Activated CD8-positive, alpha-beta memory T cell treated with anti-CD3 and anti-CD28 coated beads, Interleukin-2, amount 10 ng/mL, durations not matched to agents 7 days and 5 days (primary cell): ENCODE measurements around the gene LCP1. TPM values are rescaled to one million over a fixed set of nuclear protein-coding genes. Genes with fewer than 3 reads are reported as not detected.
"Not testable (repeated sequence)": the region's sequence is repeated elsewhere in the genome, so short reads cannot be mapped to it uniquely, and the experiment has no call there.

ENCODE experiments used
- ATAC-seq: fragments of 150-1000 bp; cut with Tn5 transposase; one replicate; pipeline ENCODE4 v1.10.0; 2021; ENCODE audit warnings: moderate library complexity
- CTCF ChIA-PET: fragments of 350-600 bp; sonication (Branson Sonifier 250); formaldehyde crosslinking; loops from one replicate; lab custom pipeline; 2021; ENCODE audit warnings: antibody characterized with exemption; lab: Charles Lee
- DNase-seq: peaks from one replicate; pipeline ENCODE4 v3.0.0-alpha.2; 2020
- H3K27ac Mint-ChIP-seq: one replicate; pipeline ENCODE4 v1.8.0; 2021; ENCODE audit warnings: mild to moderate bottlenecking, mixed read lengths
- H3K27me3 Mint-ChIP-seq: one replicate; pipeline ENCODE4 v1.8.0; 2021; ENCODE audit warnings: mixed read lengths
- H3K36me3 Mint-ChIP-seq: one replicate; pipeline ENCODE4 v1.8.0; 2021; ENCODE audit warnings: mild to moderate bottlenecking, mixed read lengths
- H3K4me1 Mint-ChIP-seq: one replicate; pipeline ENCODE4 v1.8.0; 2021; ENCODE audit warnings: mixed read lengths
- H3K4me3 Mint-ChIP-seq: one replicate; pipeline ENCODE4 v1.8.0; 2021; ENCODE audit warnings: mild to moderate bottlenecking, moderate library complexity, mixed read lengths
- H3K9me3 Mint-ChIP-seq: one replicate; pipeline ENCODE4 v1.8.0; 2022; ENCODE audit warnings: low read depth, mixed read lengths
- total RNA-seq, 2 experiments: library from RNA; stranded (reverse); gene quantifications; one replicate each; pipeline ENCODE4 v1.2.3, GENCODE V29; 2021

Gene LCP1
- total RNA-seq, 2 experiments from 2014 or later = 923 to 1,101 TPM

DNA sequence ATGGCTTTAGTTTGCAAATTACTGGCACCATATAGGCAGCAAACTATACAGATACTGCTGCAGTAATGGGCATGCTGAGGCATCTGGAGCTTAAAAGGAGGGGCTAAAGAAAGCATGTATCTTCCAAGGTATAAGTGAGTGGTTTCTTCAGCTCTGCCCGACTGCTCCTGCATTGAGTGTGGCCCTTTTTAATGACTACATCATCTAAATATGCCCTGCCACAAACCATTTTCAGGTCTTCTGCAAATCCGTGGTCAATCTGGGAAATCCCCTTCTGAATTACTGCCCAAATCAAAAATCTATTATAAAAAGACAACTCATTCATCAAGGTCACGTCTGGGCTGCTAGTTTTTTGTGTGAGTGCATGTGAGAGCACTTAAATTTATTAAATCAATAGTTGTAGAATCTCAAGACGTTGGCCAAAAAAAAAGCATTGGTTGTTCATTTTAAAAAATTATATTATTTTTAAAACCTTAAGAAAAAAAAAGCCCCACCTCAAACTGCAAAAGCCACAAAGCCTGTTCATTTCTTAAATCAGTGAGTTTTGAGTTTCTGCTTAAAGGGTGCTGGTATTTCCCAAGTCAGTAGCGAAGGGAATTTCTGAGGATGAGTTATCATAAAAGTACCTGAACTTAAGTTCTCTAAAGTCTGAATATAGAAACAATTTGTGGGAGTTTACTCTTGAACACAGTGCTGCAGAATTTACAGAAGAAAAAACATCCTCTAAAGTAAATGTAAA lies 16.3 kb downstream of the LCP1 start:
- peak; percentile 66 for ATAC-seq
- no peaks in the 10 kb centered on the region for H3K9me3 Mint-ChIP-seq
- peaks cover 70% of the 10 kb centered on the region for H3K36me3 Mint-ChIP-seq
- peak overlapping the region; percentile 58 for H3K27ac Mint-ChIP-seq
- peak; percentile 72 for DNase-seq
- CTCF ChIA-PET = interaction anchor here (0.8 to 1.9 kb wide), 6 partner anchors 9 to 130 kb away, joined by 3 to 11 read pairs (median 4); no protein-coding TSS in a partner anchor
- H3K27me3 Mint-ChIP-seq = no peaks in the 10 kb centered on the region
- peak overlapping the region; percentile 27 for H3K4me3 Mint-ChIP-seq
- H3K4me1 Mint-ChIP-seq = peaks cover 85% of the 10 kb centered on the region

DNA sequence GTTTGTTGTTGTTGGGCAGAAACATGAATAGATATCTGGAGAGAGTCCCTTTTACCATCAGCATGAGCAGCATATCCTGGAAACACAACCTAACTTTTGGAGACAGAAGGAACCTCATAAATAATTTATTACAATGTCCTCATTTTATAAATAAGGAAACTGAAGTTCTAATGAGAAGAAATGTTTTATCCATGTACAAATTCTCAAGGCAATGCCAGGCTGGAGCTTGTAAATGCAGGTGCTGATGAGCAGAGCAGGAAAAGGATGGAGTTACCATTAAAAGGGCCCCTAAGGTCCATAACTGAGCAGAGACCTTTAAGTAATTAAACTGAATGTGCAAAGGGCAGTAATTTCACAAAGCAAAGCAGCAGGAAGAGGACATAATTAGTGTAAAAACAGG lies 17.3 kb downstream of the LCP1 start:
- Mint-ChIP-seq H3K4me1 (peaks cover 85% of the 10 kb centered on the region), H3K36me3 (peaks cover 69% of the 10 kb centered on the region), H3K4me3 (peak overlapping the region; percentile 3), H3K27me3 (no peaks in the 10 kb centered on the region), H3K27ac (peak overlapping the region; percentile 61), H3K9me3 (no peaks in the 10 kb centered on the region)
- no peak for ATAC-seq
- CTCF ChIA-PET = interaction anchor here (1.1 to 1.8 kb wide), 3 partner anchors 9 to 131 kb away, joined by 3 to 8 read pairs (median 4); no protein-coding TSS in a partner anchor
- no peak for DNase-seq

DNA sequence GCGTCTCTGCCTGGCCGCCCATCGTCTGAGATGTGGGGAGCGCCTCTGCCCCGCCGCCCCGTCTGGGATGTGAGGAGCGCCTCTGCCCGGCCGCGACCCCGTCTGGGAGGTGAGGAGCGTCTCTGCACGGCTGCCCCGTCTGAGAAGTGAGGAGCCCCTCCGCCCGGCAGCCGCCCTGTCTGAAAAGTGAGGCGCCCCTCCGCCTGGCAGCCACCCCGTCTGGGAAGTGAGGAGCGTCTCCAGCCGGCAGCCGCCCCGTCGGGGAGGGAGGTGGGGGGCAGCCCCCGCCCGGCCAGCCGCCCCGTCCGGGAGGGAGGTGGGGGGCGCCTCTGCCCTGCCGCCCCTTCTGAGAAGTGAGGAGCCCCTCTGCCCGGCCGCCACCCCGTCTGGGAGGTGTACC lies 19.2 kb downstream of the LCP1 start:
- CTCF ChIA-PET = interaction anchor here (1.9 to 4.3 kb wide), 3 partner anchors 9 to 23 kb away, joined by 8 to 56 read pairs (median 21); no protein-coding TSS in a partner anchor
- not testable (repeated sequence) for H3K27me3 Mint-ChIP-seq, ATAC-seq, DNase-seq, H3K9me3 Mint-ChIP-seq
- Mint-ChIP-seq H3K4me1 (peaks cover 82% of the 10 kb centered on the region), H3K27ac (peak overlapping the region; percentile 94), H3K4me3 (peak overlapping the region; percentile 12), H3K36me3 (peaks cover 72% of the 10 kb centered on the region)

DNA sequence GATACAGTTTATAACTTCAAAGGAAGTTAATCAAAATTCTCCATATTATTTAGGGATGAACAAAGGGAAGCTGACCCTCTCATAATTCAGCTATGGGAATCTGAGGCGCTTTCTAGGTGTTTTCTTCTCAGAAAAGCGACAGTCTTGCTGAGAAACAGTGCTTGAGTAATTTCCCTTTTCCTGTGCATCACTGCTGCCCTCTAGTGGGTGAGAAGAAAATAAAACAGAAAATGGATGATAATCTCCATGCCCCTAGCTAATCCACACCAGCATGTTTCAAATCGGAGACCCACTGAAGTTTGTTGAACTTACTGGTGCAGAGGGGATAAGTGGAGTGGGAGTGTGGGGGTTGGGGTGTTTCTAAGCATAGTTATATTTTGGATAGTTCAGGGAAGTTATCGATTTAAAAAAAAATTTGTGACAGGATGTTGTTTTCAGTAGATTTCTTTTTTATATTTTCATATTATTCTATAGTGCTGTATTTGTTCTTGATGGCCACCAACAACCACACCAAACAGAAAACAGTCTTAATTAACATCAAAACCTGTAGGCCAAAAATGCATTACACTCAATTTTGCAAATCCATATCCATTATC lies 21.4 kb downstream of the LCP1 start:
- DNase-seq (no peak), ATAC-seq (peak; percentile 64)
- peaks cover 64% of the 10 kb centered on the region for H3K4me1 Mint-ChIP-seq
- CTCF ChIA-PET = interaction anchor here (0.7 to 4.3 kb wide), 22 partner anchors 8 to 161 kb away, joined by 3 to 56 read pairs (median 6); no protein-coding TSS in a partner anchor
- H3K27ac Mint-ChIP-seq = peak overlapping the region; percentile 91
- H3K4me3 Mint-ChIP-seq = peak overlapping the region; percentile 61
- no peaks in the 10 kb centered on the region for H3K27me3 Mint-ChIP-seq
- H3K36me3 Mint-ChIP-seq = peaks cover 73% of the 10 kb centered on the region
- H3K9me3 Mint-ChIP-seq = no peaks in the 10 kb centered on the region

DNA sequence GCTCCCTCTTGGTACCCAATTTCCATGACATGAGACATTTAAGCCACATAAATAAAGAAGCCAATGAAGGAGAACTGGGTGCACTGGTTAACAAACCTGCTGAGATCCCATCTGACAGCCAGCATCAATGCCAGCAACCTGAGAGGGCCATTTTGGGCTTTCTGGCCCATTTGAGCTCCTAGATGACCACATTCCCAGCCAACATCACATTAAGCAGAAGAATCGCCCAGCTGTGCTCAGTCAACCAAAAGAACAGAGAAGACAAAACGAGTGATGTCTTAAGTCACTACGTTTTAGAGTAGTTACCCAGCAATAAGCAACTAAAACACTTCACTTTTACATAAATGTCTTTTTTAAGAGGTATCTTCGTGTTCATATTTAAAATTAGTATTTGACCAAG lies 21.9 kb downstream of the LCP1 start:
- CTCF ChIA-PET = interaction anchor here (0.7 to 4.3 kb wide), 22 partner anchors 8 to 161 kb away, joined by 3 to 56 read pairs (median 6); no protein-coding TSS in a partner anchor
- Mint-ChIP-seq H3K27ac (peak overlapping the region; percentile 91), H3K4me1 (peaks cover 61% of the 10 kb centered on the region), H3K9me3 (no peaks in the 10 kb centered on the region), H3K36me3 (peaks cover 74% of the 10 kb centered on the region), H3K27me3 (no peaks in the 10 kb centered on the region), H3K4me3 (peak overlapping the region; percentile 61)
- DNase-seq (no peak), ATAC-seq (no peak)

DNA sequence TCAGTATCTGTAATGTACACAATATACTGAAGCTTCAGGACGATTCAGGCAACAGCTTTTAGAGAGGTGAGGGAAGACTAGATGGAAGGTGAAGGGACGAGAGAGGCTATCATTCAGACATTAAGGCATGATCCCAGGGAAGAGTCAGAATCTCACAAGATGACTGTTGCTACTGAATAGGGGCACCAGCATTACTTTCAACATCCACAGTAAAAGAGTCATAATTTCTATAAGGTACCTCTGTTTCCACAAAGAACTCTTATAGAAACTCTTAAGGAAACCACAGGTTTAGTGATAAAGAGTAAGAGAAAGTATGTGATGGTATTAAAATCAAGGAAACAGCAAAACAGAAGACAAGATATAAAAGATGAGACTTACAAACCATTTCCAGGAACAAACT lies 23.0 kb downstream of the LCP1 start:
- H3K36me3 Mint-ChIP-seq = peaks cover 75% of the 10 kb centered on the region
- CTCF ChIA-PET = interaction anchor here (1.0 to 4.3 kb wide), 13 partner anchors 9 to 155 kb away, joined by 3 to 56 read pairs (median 9); no protein-coding TSS in a partner anchor
- H3K9me3 Mint-ChIP-seq = no peaks in the 10 kb centered on the region
- DNase-seq = no peak
- no peaks in the 10 kb centered on the region for H3K27me3 Mint-ChIP-seq
- H3K4me3 Mint-ChIP-seq = no peak overlapping the region
- no peak for ATAC-seq
- H3K4me1 Mint-ChIP-seq = peaks cover 59% of the 10 kb centered on the region
- peak overlapping the region; percentile 91 for H3K27ac Mint-ChIP-seq

DNA sequence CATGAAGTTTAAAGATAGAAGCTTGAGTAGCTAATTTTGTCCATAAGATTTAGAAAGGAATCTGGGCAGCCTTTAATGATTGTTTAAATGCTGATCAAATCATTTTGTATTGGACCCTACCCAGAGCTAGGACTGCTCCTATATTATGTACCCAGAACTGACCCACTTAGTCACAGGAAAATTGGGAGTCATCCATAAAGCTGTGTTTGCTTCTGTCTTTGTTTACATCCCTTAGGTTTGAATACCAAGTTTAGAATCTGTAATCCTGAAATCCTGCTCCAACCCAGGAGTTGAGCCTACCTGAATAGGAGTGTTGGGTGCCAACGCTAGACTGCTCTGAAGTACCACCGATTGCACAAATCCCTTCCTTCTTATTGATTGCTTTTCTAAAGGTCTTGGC lies 23.8 kb downstream of the LCP1 start:
- Mint-ChIP-seq H3K27me3 (no peaks in the 10 kb centered on the region), H3K9me3 (no peaks in the 10 kb centered on the region), H3K27ac (no peak overlapping the region), H3K36me3 (peaks cover 78% of the 10 kb centered on the region), H3K4me1 (peaks cover 62% of the 10 kb centered on the region), H3K4me3 (no peak overlapping the region)
- ATAC-seq (no peak), DNase-seq (no peak)
- CTCF ChIA-PET = interaction anchor here (1.0 to 4.3 kb wide), 7 partner anchors 9 to 156 kb away, joined by 3 to 21 read pairs (median 4); no protein-coding TSS in a partner anchor

DNA sequence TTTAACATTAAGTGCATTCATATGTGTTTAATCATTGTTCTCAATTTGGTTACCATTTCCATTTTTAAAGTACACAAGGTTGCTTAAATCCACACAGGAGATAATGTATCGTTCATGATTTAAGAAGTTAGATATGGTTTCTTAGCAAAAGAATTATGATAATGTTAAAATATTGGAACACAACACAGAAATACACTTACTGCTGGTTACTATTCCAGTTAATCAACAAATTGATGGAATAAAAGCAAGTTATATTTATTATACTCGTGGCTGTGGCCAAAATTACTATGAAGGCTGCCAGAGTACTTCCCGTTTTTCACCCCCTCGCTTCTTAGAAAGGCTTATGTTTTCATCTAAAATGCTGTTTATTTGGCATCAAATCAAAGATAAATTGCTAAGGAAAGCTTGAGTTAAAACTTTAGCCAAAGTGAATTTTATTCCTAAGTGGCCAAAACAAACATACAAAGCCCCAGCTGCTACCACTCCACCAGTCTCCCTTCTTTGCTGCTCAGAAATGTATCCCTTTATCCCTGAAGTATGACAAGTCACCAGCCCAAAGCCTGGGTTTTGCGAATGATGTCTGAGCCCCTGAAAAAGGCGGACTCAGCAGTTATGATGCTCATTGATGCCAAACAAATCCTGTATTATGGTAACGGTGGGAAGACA lies 27.7 kb downstream of the LCP1 start:
- Mint-ChIP-seq H3K27me3 (no peaks in the 10 kb centered on the region), H3K4me1 (peaks cover 50% of the 10 kb centered on the region), H3K36me3 (peaks cover 84% of the 10 kb centered on the region), H3K27ac (peak overlapping the region; percentile 40), H3K9me3 (no peaks in the 10 kb centered on the region), H3K4me3 (no peak overlapping the region)
- ATAC-seq (no peak), DNase-seq (no peak)
- CTCF ChIA-PET = interaction anchor here (1.0 to 1.9 kb wide), 6 partner anchors 10 to 135 kb away, joined by 3 to 5 read pairs (median 4); no protein-coding TSS in a partner anchor

DNA sequence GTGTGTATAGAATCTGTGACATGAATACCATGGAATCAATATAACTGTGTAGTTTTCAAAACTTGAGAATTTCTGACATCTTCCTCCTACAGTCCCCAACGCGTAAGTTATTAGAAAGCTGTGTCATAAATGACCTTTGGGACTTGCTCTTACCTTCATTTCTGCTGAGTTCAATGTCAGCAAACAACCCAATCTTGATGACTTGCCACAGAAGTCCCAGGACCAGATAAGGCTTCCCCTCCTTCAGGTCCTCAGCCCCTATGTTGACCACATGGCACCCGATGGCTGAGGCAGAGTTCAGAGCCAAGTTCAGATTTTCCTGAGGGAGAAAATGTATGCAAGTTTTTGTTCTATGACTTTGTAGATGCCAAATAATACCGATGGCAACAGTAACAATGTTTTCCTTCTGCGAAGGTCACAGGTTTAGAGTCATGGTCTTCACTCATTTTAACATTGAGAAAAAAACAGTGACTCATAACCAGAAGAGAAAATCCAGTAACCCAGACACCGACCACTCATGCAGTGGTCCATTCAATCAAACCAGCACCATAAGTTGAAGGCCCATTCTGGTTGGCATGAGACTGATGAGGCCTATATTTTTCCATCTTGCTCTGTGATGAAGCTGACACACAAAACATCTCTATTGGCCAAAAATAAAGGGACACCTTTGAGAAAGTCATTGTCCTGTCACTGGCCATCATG lies 29.2 kb downstream of the LCP1 start:
- Mint-ChIP-seq H3K36me3 (peaks cover 80% of the 10 kb centered on the region), H3K9me3 (no peaks in the 10 kb centered on the region), H3K4me1 (peaks cover 38% of the 10 kb centered on the region), H3K4me3 (no peak overlapping the region), H3K27ac (peak overlapping the region; percentile 38), H3K27me3 (no peaks in the 10 kb centered on the region)
- no peak for ATAC-seq
- CTCF ChIA-PET = interaction anchor here (1.6 kb wide), 1 partner anchor 11 kb away, joined by 5 read pairs; no protein-coding TSS in a partner anchor
- no peak for DNase-seq

DNA sequence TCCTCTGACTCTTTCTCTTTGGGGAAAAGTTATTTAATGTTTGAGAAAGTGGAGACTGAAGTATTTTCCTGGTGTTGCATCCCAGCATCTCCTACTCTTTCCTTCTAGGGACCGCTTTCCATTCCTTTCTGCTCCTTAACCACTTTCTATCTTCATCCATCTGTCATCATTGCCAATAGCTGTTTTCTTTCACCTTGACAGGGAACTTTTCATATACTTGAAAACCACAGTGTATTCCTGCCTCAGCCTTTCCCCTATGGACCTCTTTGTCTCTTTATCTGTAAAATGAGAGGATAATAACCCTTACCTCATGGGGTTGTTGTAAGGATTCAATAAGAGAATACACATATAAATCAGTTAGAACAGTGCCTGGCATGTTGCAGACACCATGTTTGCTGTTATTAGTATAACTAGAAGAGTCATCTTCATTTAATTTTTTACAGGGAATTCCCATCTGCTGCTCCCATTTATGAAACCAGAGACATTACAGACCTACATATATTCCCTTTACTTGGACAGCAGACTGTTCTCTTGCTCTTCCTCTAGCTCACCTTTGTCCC lies 31.8 kb downstream of the LCP1 start:
- H3K36me3 Mint-ChIP-seq = peaks cover 81% of the 10 kb centered on the region
- ATAC-seq (no peak), DNase-seq (no peak)
- H3K4me3 Mint-ChIP-seq = no peak overlapping the region
- peak overlapping the region; percentile 28 for H3K27ac Mint-ChIP-seq
- no peaks in the 10 kb centered on the region for H3K9me3 Mint-ChIP-seq
- CTCF ChIA-PET = interaction anchor here (2.0 to 2.7 kb wide), 2 partner anchors 10 to 24 kb away, joined by 7 to 11 read pairs; no protein-coding TSS in a partner anchor
- H3K27me3 Mint-ChIP-seq = no peaks in the 10 kb centered on the region
- H3K4me1 Mint-ChIP-seq = peaks cover 39% of the 10 kb centered on the region

DNA sequence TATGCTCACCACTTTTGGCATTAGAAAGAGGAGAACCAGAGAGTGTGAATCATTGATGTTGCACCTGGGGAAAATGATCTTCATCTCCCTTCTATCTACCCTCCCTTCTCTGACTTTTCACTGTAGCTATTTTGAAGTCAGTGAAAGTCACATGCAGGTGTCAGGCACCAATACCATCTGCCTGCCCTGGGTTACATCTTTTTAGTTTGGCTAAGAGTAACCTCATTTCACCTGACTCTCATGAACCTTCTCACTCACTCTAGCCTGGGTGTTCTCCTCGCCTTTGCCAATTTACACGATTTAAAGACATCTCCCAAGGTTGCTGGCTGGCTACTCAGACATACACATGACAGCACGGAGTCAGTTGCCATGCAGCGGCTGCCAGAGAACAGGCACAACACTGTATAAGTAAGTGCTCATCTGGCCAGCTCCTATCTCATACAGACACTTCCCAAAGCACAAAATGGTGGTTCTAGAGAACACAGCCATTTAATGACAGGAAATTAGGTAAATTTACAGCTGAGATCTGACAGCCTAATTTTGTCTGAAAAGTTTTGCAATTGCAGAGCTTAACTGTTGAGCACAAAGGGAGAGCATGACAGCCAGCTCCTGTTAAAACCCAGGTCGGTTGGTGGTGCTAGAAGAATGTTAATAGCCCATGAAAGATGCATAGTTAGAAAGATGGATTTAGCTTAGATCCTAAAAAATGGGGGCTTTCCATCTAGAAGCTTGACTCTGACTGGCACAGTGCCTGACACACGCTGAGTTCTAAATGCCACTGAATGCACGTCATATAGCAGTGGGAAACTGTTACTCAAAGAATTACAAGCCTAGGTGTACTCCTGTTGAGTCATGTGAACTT lies 32.5 kb downstream of the LCP1 start:
- ATAC-seq = no peak
- H3K27ac Mint-ChIP-seq = peak overlapping the region; percentile 20
- H3K4me3 Mint-ChIP-seq = no peak overlapping the region
- DNase-seq = no peak
- CTCF ChIA-PET = interaction anchor here (1.1 to 2.7 kb wide), 4 partner anchors 8 to 23 kb away, joined by 3 to 11 read pairs (median 6); no protein-coding TSS in a partner anchor
- H3K36me3 Mint-ChIP-seq = peaks cover 81% of the 10 kb centered on the region
- H3K9me3 Mint-ChIP-seq = no peaks in the 10 kb centered on the region
- peaks cover 36% of the 10 kb centered on the region for H3K4me1 Mint-ChIP-seq
- no peaks in the 10 kb centered on the region for H3K27me3 Mint-ChIP-seq
